ENCODE results near the gene MFAP2. TPM values are rescaled to one million over a fixed set of nuclear protein-coding genes. Genes with fewer than 3 reads are reported as not detected.

Gene MFAP2
- polyA plus RNA-seq (ENCODE audit: insufficient read length): 78.6 TPM

GRCh38 chr1:16980473-16981268 is at the start of gene MFAP2:
TSS of gene MFAP2 (minus strand) at chr1:16980620. CDS start at chr1:16978273, 2,347 bp downstream.
- no peak for DNase-seq (ENCODE audit: low read depth)

- DNase-seq (ENCODE audit: low read depth): no peak
Measured at GRCh38 chr1:17030206-17030605, 49.8 kb upstream of the MFAP2 start.

- no peak for DNase-seq (ENCODE audit: low read depth)
Measured at GRCh38 chr1:17028662-17029188, 48.3 kb upstream of the MFAP2 start.

- no peak for DNase-seq (ENCODE audit: low read depth)
Measured at GRCh38 chr1:17027900-17028299, 47.5 kb upstream of the MFAP2 start.

DNA sequence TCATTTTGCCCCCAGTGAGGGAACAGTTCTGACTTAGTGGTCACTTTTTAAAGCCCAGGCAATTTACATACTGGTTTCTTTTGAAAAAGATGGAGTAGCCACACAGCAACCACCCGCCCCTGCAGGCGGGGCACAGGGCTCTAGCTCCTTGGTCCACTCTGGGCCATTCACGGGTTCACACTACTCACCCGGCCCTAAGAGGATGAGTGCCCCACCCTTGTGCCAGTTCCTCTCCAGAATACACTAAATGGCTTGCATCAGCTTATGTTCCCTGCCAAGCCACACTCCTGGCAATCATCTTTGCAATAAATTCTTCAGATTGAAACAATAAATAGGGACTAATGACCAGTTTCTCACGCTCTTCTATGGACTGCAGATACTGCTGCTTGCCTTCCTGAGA is 47.0 kb upstream of the MFAP2 start:
- DNase-seq (ENCODE audit: low read depth): no peak

- no peak for DNase-seq (ENCODE audit: low read depth)
Measured at GRCh38 chr1:17024721-17025120, 44.3 kb upstream of the MFAP2 start.

- DNase-seq (ENCODE audit: low read depth): no peak
Measured at GRCh38 chr1:17023573-17023972, 43.2 kb upstream of the MFAP2 start.

DNA sequence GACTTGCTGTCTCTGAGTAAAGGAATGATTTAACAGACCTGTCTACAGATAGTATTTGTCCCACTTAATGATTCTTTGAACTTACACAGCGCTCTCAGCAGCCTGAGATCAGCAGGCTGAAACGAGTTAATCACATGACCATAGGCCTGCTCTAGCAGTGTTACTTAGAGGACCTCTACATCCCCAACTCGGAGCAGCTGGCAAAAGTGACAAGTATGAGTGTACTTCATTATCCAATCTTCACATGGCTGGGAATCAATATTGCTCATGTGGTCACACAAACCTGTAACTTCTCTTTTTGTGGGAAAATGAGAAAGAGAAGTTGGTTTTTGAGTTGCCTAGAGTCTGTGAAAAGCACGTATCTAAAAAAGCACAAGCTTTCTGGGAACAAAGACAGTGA is 42.7 kb upstream of the MFAP2 start:
- DNase-seq (ENCODE audit: low read depth): no peak

DNA sequence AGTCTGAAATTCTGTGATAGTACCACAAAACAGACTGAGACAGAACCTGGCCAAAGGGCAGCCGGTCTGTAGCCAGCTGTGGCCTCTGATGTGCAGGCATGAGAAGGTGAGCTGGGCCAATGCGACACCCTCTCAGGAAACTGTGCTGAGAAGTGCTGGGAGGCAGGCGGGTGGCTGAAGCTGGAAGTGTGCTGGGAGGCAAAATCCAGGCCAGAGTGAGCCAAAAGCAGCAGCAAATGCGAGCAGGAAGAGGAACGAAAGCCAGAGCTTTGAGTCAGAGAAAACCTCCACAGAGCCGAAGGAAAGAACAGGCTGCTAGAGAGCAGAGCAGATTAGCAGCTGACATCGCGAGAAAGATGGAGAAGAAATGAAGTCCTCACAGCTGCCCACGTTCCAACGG is 41.5 kb upstream of the MFAP2 start:
- DNase-seq (ENCODE audit: low read depth): no peak

GRCh38 chr1:17020502-17020901 is 40.1 kb upstream of the MFAP2 start:
- no peak for DNase-seq (ENCODE audit: low read depth)

GRCh38 chr1:17018849-17019248 is 38.4 kb upstream of the MFAP2 start:
- DNase-seq (ENCODE audit: low read depth): no peak

- no peak for DNase-seq (ENCODE audit: low read depth)
Measured at GRCh38 chr1:17017435-17017834, 37.0 kb upstream of the MFAP2 start.

GRCh38 chr1:17016317-17016661 is 35.9 kb upstream of the MFAP2 start:
- no peak for DNase-seq (ENCODE audit: low read depth)

- DNase-seq (ENCODE audit: low read depth): no peak
Measured at GRCh38 chr1:17014671-17015567, 34.5 kb upstream of the MFAP2 start.

GRCh38 chr1:17013491-17014320 is 33.3 kb upstream of the MFAP2 start:
- DNase-seq (ENCODE audit: low read depth): no peak

DNA sequence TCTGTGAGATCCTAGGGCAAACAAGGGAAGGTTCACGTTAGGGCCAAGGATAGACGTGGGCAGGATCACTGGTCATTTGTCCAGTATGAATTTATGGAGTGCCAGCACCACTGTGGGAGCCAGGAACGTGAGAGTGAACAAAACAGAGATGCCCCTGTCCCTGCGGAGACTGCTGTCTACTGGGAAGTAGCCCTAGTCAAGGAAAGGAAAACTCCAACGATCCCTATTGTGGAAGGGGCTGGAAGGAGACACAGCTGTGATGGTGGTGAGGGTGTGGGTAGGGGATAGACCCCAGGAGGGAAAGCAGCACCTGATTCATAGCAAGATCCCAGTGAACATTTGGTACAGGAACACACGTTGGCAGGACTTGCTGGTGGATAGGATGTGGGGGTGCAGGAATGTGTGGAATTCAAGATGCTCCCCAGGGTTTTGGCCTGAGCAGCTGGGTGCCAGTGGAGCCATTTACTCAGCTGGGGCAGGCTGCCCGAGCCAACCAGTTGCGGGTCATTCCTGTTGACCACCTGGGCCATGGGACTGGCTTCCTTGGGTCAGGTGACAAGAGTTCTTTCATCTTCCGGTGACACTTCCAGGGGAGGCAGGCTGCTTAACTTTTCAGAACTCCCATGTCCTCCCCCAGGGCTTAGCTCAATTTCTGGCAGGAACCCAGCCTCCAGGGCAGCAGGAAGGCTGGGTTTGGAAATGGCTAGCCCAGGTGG is 32.5 kb upstream of the MFAP2 start:
- no peak for DNase-seq (ENCODE audit: low read depth)

- peak; percentile 16 for DNase-seq (ENCODE audit: low read depth)
Measured at GRCh38 chr1:17011439-17012307, 31.3 kb upstream of the MFAP2 start, which contains the start of gene ATP13A2. TSS of gene ATP13A2 (minus strand) at chr1:17011928. CDS start at chr1:17011738, 190 bp downstream.

GRCh38 chr1:17011092-17011438 is 30.6 kb upstream of the MFAP2 start:
- DNase-seq (ENCODE audit: low read depth): no peak

GRCh38 chr1:17009706-17010105 is 29.3 kb upstream of the MFAP2 start:
- no peak for DNase-seq (ENCODE audit: low read depth)

Measured in forelimb muscle (tissue), 1 donor.